RCC 7860 (cell line): ENCODE data around the gene ZNF277.
A peak's percentile ranks its signal among the peaks of the same experiment; 100 is the strongest.

Experiments
- DNase-seq: peaks from one replicate; pipeline ENCODE4 v3.0.0-alpha.2; 2015; ENCODE audit warnings: low spot score
- FAIRE-seq: peaks from 2 replicates; lab custom pipeline; 2012; peaks lifted over from hg19 to GRCh38; lab: Jason Lieb, UNC

Gene ZNF277

GRCh38 chr7:112206991-112207592 is 597 bp downstream of the ZNF277 start:
- DNase-seq (peak; percentile 23), FAIRE-seq (peak; percentile 15)

GRCh38 chr7:112207765-112208164 is 1.3 kb downstream of the ZNF277 start:
- no peak for FAIRE-seq
- DNase-seq, result no peak

GRCh38 chr7:112211348-112211907 is 4.9 kb downstream of the ZNF277 start:
- DNase-seq (peak; percentile 70), FAIRE-seq (peak; percentile 87)

- DNase-seq (no peak), FAIRE-seq (no peak)
Observed at GRCh38 chr7:112212571-112212970, 6.1 kb downstream of the ZNF277 start.

DNA sequence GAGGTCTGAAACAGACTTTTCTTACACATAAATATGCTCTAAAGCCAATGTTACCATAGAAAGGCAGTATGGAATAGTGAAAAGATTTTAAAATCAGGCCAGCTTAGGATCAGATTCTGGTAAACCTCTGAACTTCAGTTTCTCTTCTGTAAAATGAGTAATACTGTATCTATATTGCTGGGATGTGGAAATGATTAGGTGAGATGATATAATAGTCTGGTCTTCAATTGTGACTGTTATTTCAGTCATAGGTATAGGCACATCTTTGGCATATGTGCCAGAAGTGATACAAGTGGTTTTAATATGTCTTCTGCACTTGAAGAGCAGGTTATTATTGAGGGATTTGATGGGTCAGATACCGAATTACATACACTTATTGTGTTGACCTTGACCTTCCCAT is 7.2 kb downstream of the ZNF277 start:
- no peak for FAIRE-seq
- no peak for DNase-seq

- DNase-seq, result no peak
- no peak for FAIRE-seq
Observed at GRCh38 chr7:112214268-112214667, 7.8 kb downstream of the ZNF277 start.

- no peak for DNase-seq
Observed at GRCh38 chr7:112214883-112215282, 8.4 kb downstream of the ZNF277 start.

GRCh38 chr7:112215787-112216186 is 9.3 kb downstream of the ZNF277 start:
- no peak for DNase-seq
- FAIRE-seq, result no peak

More at GRCh38 chr7:112214883-112215282, 8.4 kb downstream of the ZNF277 start:
- FAIRE-seq, result no peak

- FAIRE-seq, result no peak
- no peak for DNase-seq
Observed at GRCh38 chr7:112220877-112221434, 14.5 kb downstream of the ZNF277 start.

DNA sequence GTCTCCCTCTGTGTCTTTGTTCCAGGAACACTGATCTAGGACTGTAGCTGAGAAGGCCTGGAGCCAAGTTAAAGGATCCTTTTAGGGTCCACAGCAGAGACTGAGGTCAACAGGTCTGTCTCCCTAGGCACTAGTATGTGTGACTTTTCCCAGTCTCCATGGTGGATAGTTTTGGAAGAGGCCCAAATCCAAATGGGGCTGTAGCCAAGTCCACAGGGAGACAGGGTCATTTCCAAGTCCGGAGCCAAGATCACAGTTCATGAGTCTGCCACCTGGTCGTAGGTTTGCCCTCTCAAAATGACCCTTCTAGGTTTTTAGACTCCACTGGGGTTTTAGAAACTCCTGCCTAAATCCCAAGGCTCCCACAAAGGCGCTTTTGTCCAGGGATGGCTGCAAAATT is 16.8 kb downstream of the ZNF277 start:
- no peak for FAIRE-seq
- DNase-seq, result no peak

GRCh38 chr7:112224186-112224585 is 17.7 kb downstream of the ZNF277 start:
- FAIRE-seq, result no peak
- DNase-seq, result no peak

GRCh38 chr7:112225006-112225405 is 18.5 kb downstream of the ZNF277 start:
- FAIRE-seq (no peak), DNase-seq (no peak)

GRCh38 chr7:112226701-112227276 is 20.3 kb downstream of the ZNF277 start:
- FAIRE-seq (peak; percentile 15), DNase-seq (no peak)

DNA sequence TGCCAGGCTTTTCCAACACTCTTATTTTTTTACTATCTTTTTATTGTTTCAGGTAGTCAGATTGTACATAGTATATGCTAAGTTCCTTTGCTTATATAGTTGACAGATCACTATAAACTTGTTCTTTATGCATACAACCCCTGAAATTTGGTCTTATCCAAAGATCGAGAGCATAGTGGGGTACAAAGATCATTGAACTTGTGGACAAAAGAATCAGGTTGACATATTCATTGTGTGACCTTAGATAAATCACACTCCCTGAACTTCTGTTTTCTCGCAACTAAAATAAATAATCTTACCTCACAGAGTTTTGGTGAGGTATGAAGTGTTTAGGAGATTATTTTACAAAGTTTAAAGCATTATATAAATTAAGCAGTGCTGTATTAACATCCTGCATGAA is 22.1 kb downstream of the ZNF277 start:
- DNase-seq (no peak), FAIRE-seq (no peak)

DNA sequence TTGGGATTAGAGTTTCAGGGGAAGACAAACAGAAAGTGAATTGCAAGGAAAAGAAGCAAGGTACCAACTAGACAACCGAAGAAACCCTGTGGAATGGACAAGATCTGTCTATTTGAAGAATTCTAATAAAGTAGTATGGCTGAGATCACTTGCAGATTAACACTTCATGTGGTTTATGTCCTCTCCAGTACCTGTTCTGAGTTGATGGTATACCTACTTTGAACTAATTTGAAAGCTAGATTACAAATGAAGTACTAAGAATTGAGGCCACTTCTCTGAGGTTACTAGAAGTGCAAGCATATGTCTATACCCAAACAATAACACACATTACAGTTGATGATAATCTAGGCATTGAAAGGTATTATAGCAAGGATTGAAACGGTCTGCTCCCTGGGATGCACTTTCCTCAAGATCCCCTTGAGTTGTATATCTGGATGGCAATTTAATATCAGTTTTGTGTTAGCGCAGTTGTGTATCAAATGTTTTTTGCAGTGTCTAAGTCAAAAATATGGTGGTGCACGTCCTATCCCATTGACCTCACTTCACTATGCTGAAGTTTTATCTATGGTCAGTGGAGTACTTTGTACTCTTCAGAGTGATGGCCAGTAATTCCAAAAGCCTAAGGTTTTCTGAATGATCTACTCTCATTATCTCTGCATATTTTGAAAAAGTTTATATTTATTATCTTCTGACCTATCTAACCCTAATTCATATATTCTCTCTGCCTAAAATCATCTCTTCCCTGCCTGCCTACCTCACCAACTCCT is 25.9 kb downstream of the ZNF277 start:
- FAIRE-seq, result no peak

GRCh38 chr7:112233048-112233697 is 26.7 kb downstream of the ZNF277 start:
- FAIRE-seq (no peak), DNase-seq (no peak)

More for the DNA sequence above, 25.9 kb downstream of the ZNF277 start:
- no peak for DNase-seq

DNA sequence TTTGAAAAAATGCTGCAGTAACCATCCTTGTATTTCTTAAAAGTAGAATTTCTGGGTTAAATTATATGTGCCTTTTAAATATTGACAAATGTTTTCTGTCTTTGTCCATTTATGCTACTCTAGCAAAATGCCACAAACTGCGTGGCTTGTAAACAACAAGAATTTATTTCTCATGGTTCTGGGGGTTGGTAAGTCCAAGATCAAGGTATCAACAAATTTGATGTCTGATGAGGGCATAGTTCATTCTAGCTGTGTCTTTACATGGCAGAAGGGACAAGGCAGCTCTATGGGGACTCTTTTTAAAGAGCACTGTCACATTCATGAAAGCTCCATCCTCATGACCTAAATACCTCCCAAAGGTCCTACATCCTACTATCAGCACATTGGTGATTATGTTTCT is 27.7 kb downstream of the ZNF277 start:
- FAIRE-seq (no peak), DNase-seq (no peak)

DNA sequence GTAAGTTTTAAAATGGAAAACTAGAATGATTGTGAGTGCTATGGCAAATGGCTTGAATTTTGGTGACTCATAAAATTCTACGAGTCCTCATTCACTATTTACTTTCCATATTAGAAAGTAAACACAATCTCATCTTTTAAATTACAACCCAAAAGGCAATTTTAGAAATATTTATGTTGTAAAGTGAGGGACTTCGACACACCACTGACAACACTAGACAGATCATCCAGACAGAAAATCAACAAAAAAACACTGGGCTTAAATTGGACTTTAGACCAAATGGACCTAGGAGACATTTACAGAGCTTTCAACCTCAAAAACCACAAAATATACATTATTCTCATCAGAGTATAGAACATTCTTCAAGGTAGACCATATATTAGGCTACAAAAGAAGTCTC is 30.1 kb downstream of the ZNF277 start:
- DNase-seq (no peak), FAIRE-seq (no peak)

GRCh38 chr7:112238330-112238729 is 31.8 kb downstream of the ZNF277 start:
- DNase-seq (no peak), FAIRE-seq (no peak)

DNA sequence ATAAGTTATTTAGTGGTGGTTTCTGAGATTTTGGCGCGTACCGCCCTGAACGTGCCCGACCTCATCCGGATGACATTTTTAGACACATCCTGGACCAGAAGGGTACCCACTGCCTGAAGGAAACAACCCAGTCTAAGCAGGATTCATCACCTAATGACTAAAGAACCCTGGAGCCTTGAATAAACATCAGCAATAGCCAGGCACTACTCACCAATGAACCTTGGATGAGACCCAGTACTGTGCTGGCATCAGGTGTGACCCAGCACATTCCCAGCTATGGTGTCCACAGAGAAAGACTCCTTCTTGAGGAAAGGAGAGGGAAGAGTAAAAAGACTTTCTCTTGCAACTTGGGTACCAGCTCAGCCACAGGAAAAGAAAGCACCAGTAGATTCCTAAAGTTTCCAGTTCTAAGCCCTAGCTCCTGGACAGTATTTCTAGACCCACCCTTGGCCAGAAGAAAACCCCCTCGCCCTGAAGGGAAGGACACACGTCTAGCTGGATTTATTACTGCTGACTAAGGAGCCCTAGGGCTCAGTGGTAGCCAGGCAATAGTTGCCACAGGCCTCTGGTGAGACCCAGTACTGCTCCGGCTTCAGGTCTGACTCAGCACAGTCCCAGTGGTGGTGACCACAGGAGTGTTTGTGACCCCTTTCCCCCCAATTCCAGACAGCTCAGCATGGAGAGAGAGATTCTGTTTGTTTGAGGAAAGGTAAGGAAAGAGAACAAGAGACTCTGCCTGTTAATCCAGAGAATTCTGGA is 32.5 kb downstream of the ZNF277 start:
- DNase-seq, result peak; percentile 73
- FAIRE-seq, result peak; percentile 48
